H9 (cell line): Measurements from ENCODE around the gene LRCH1. TPM values are rescaled to one million over a fixed set of nuclear protein-coding genes. Genes with fewer than 3 reads are reported as not detected.

ENCODE experiments used
- DNase-seq: peaks from one replicate; pipeline ENCODE4 v3.0.0-alpha.2; 2017
- H2AFZ ChIP-seq: one replicate; pipeline ENCODE4 v1.6.1; 2013; ENCODE audit warnings: mild to moderate bottlenecking, low read length, control low read depth, moderate library complexity
- H2AK5ac ChIP-seq: 2 replicates; pipeline ENCODE4 v1.6.1; 2013; ENCODE audit warnings: low read length, control low read depth, mixed read lengths; ENCODE audit not compliant: insufficient read length
- H2BK120ac ChIP-seq: one replicate; pipeline ENCODE4 v1.6.1; 2013; ENCODE audit warnings: low read depth, mild to moderate bottlenecking, low read length, control low read depth, inconsistent platforms; ENCODE audit not compliant: poor library complexity, severe bottlenecking
- H2BK12ac ChIP-seq: 2 replicates; pipeline ENCODE4 v1.6.1; 2013; ENCODE audit warnings: low read length, control low read depth, mixed read lengths, low read depth; ENCODE audit not compliant: insufficient read length
- H2BK15ac ChIP-seq: 2 replicates; pipeline ENCODE4 v1.6.1; 2013; ENCODE audit warnings: low read depth, low read length, control low read depth
- H2BK20ac ChIP-seq: one replicate; pipeline ENCODE4 v1.6.1; 2013; ENCODE audit warnings: low read depth, mild to moderate bottlenecking, low read length, control low read depth, inconsistent platforms; ENCODE audit not compliant: poor library complexity, severe bottlenecking
- H2BK5ac ChIP-seq: 2 replicates; pipeline ENCODE4 v1.6.1; 2013; ENCODE audit warnings: low read length, control low read depth, mixed read lengths; ENCODE audit not compliant: insufficient read length
- H3K14ac ChIP-seq: 2 replicates; pipeline ENCODE4 v1.6.1; 2013; ENCODE audit warnings: low read length, control low read depth; ENCODE audit not compliant: insufficient read depth
- H3K18ac ChIP-seq: 2 replicates; pipeline ENCODE4 v1.6.1; 2013; ENCODE audit warnings: low read depth, mild to moderate bottlenecking, mixed read lengths, low read length, control low read depth; ENCODE audit not compliant: insufficient read length
- H3K23ac ChIP-seq: 2 replicates; pipeline ENCODE4 v1.6.1; 2013; ENCODE audit warnings: low read length, control low read depth, mixed read lengths, low read depth; ENCODE audit not compliant: insufficient read length
- H3K23me2 ChIP-seq: 2 replicates; pipeline ENCODE4 v1.6.1; 2013; ENCODE audit warnings: low read depth, mild to moderate bottlenecking, mixed read lengths, low read length, control low read depth; ENCODE audit not compliant: insufficient read length, poor library complexity, severe bottlenecking
- H3K27ac ChIP-seq: 2 replicates; pipeline ENCODE4 v1.5.1; 2013; ENCODE audit warnings: low read length, control low read depth, mixed read lengths, low read depth; ENCODE audit not compliant: insufficient read length
- H3K27me3 ChIP-seq: 2 replicates; pipeline ENCODE4 v1.6.1; 2013; ENCODE audit warnings: low read length, control low read depth, inconsistent platforms; ENCODE audit not compliant: insufficient read depth
- H3K4ac ChIP-seq: 2 replicates; pipeline ENCODE4 v1.6.1; 2013; ENCODE audit warnings: low read depth, mild to moderate bottlenecking, control low read depth, inconsistent platforms, low read length, moderate library complexity
- H3K4me1 ChIP-seq: 2 replicates; pipeline ENCODE4 v1.6.1; 2013; ENCODE audit warnings: low read length, control low read depth, inconsistent platforms; ENCODE audit not compliant: insufficient read depth
- H3K4me2 ChIP-seq: 2 replicates; pipeline ENCODE4 v1.6.1; 2013; ENCODE audit warnings: low read length, control low read depth, mixed read lengths; ENCODE audit not compliant: insufficient read length, insufficient read depth
- H3K56ac ChIP-seq: 2 replicates; pipeline ENCODE4 v1.6.1; 2013; ENCODE audit warnings: low read depth, mild to moderate bottlenecking, mixed read lengths, low read length, control low read depth; ENCODE audit not compliant: insufficient read length
- H3K79me1 ChIP-seq: 2 replicates; pipeline ENCODE4 v1.6.1; 2013; ENCODE audit warnings: low read depth, mild to moderate bottlenecking, moderate library complexity, low read length, control low read depth, inconsistent platforms; ENCODE audit not compliant: insufficient read depth, poor library complexity, severe bottlenecking
- H3K79me2 ChIP-seq: 2 replicates; pipeline ENCODE4 v1.6.1; 2013; ENCODE audit warnings: low read length, control low read depth, inconsistent platforms; ENCODE audit not compliant: insufficient read depth
- H3K9ac ChIP-seq: 2 replicates; pipeline ENCODE4 v1.6.1; 2013; ENCODE audit warnings: low read length, control low read depth, mixed read lengths; ENCODE audit not compliant: insufficient read length; ENCODE audit errors: extremely low read depth
- H3K9me3 ChIP-seq: one replicate; pipeline ENCODE4 v1.6.1; 2013; ENCODE audit warnings: low read depth, low read length, inconsistent platforms; ENCODE audit not compliant: control insufficient read depth
- H3T11ph ChIP-seq: one replicate; pipeline ENCODE4 v1.6.1; 2013; ENCODE audit warnings: mild to moderate bottlenecking, low read length, control low read depth, inconsistent platforms
- H4K20me1 ChIP-seq: one replicate; pipeline ENCODE4 v1.6.1; 2013; ENCODE audit not compliant: control insufficient read depth, insufficient read length, insufficient read depth
- H4K5ac ChIP-seq: 2 replicates; pipeline ENCODE4 v1.6.1; 2013; ENCODE audit warnings: low read depth, mild to moderate bottlenecking, mixed read lengths, low read length, control low read depth; ENCODE audit not compliant: insufficient read length
- H4K8ac ChIP-seq: replicated peaks from 2 replicates; pipeline ENCODE4 v1.6.1; 2013; ENCODE audit warnings: low read length, control low read depth, mixed read lengths, low read depth; ENCODE audit not compliant: insufficient read length
- H4K91ac ChIP-seq: 2 replicates; pipeline ENCODE4 v1.6.1; 2013; ENCODE audit warnings: low read depth, mild to moderate bottlenecking, moderate library complexity, mixed read lengths, low read length, control low read depth; ENCODE audit not compliant: insufficient read length
- H3K27ac Mint-ChIP-seq, 3 experiments: 2 replicates in 2 of 3; 3 replicates in 1 of 3; pipeline ENCODE4 v1.8.0; 2020 to 2021; ENCODE audit warnings: mixed read lengths in 3 of 3, mild to moderate bottlenecking in 1 of 3, moderate library complexity in 1 of 3
- H3K27me3 Mint-ChIP-seq: 2 replicates; pipeline ENCODE4 v1.8.0; 2021; ENCODE audit warnings: low read depth, mild to moderate bottlenecking, moderate library complexity, mixed read lengths
- H3K36me3 Mint-ChIP-seq, 3 experiments: 2 replicates in 2 of 3; 3 replicates in 1 of 3; pipeline ENCODE4 v1.8.0; 2020 to 2021; ENCODE audit warnings: low read depth in 3 of 3, mixed read lengths in 3 of 3; ENCODE audit not compliant: insufficient read depth in 1 of 3
- H3K4me1 Mint-ChIP-seq, 2 experiments: 2 replicates each; pipeline ENCODE4 v1.8.0; 2020; ENCODE audit warnings: mixed read lengths in 2 of 2
- H3K4me3 Mint-ChIP-seq, 2 experiments: 2 replicates in 1 of 2; 3 replicates in 1 of 2; pipeline ENCODE4 v1.8.0; 2020 to 2021; ENCODE audit warnings: mild to moderate bottlenecking in 2 of 2, mixed read lengths in 2 of 2, moderate library complexity in 1 of 2
- H3K9me3 Mint-ChIP-seq, 2 experiments: 2 replicates in 1 of 2; 3 replicates in 1 of 2; pipeline ENCODE4 v1.8.0; 2020; ENCODE audit warnings: mild to moderate bottlenecking in 2 of 2, mixed read lengths in 2 of 2, moderate library complexity in 1 of 2
- CTCF ChIP-seq: fragments of 200-600 bp; sonication (generic); conservative IDR thresholded peaks from 3 replicates; pipeline ENCODE4 v1.8.0; 2021; ENCODE audit warnings: antibody characterized with exemption, mild to moderate bottlenecking
- WGBS: extraction: QIAGEN DNeasy Blood & Tissue Kit; methylation state at CpG from one replicate; pipeline ENCODE4 v1.1.7; 2013; ENCODE audit warnings: missing lambda C conversion rate, low lambda C conversion rate, mixed read lengths; ENCODE audit not compliant: insufficient read length; ENCODE audit errors: extremely low coverage; 5-methylcytosine and 5-hydroxymethylcytosine counted together
- total RNA-seq: library from RNA; stranded (reverse); gene quantifications from 2 replicates; pipeline ENCODE4 v1.2.1, GENCODE V29; 2021

Gene LRCH1
- total RNA-seq, 1 experiment from 2014 or later: 8.0 TPM

GRCh38 chr13:46609052-46609451, 56.1 kb downstream of the LRCH1 start:
- Histone ChIP-seq H3K9me3 (no peaks in the 10 kb centered on the region), H3K4me1 (peaks cover 3% of the 10 kb centered on the region), H4K8ac (no peak overlapping the region), H2BK12ac (no peak overlapping the region), H3K79me1 (peaks cover 6% of the 10 kb centered on the region), H3K79me2 (peaks cover 9% of the 10 kb centered on the region; the same call in 1 of the 2 replicates), H3K27me3 (no peaks in the 10 kb centered on the region), H3K23ac (no peak overlapping the region), H3K56ac (no peak overlapping the region), H2AFZ (no peak overlapping the region), H3T11ph (no peak overlapping the region), H2BK120ac (no peak overlapping the region), H3K27ac (no peak overlapping the region), H3K4ac (no peak overlapping the region), H3K14ac (no peak overlapping the region), H3K23me2 (no peaks in the 10 kb centered on the region), H2BK5ac (no peak overlapping the region), H4K20me1 (no peaks in the 10 kb centered on the region), H3K9ac (no peak overlapping the region), H3K4me2 (no peak overlapping the region), H2BK15ac (no peak overlapping the region), H4K91ac (no peak overlapping the region), H2AK5ac (no peak overlapping the region), H3K18ac (no peak overlapping the region), H2BK20ac (no peak overlapping the region), H4K5ac (no peak overlapping the region)
- Mint-ChIP-seq H3K27me3 (peaks cover 2% of the 10 kb centered on the region; the same call in 1 of the 2 replicates), H3K4me3 (no peak overlapping the region), H3K4me1 (peaks cover 11 to 18% of the 10 kb centered on the region in 2 experiments), H3K9me3 (no peaks in the 10 kb centered on the region), H3K27ac (peak overlapping the region in 1 of 3 experiments; percentile 74; a peak in 1 of 7 replicates), H3K36me3 (no peaks in the 10 kb centered on the region)
- no CpG with 5 or more reads among the region's 4 CpGs for WGBS
- no peak for TF ChIP-seq CTCF
- no peak for DNase-seq
